Liver (tissue), 3 donors: ENCODE results near the gene YIPF4.

Source experiments
- GABPA ChIP-seq, 2 donors: IDR thresholded peaks in 1 of 2; conservative IDR thresholded peaks in 1 of 2; 2 replicates each; pipeline ENCODE4 v1.6.1; 2016; ENCODE audit warnings: antibody characterized with exemption in 2 of 2, mild to moderate bottlenecking in 1 of 2, moderate library complexity in 1 of 2
- HNF4A ChIP-seq, 2 donors: conservative IDR thresholded peaks; 2 replicates each; pipeline ENCODE4 v1.6.1; 2016; ENCODE audit warnings: antibody characterized with exemption in 2 of 2, mild to moderate bottlenecking in 2 of 2
- RAD21 ChIP-seq, 2 donors: IDR thresholded peaks; 2 replicates each; pipeline ENCODE4 v1.6.1; 2016; ENCODE audit warnings: antibody characterized with exemption in 2 of 2, mild to moderate bottlenecking in 2 of 2
- SP1 ChIP-seq: IDR thresholded peaks from 2 replicates; pipeline ENCODE4 v1.6.1; 2018; ENCODE audit warnings: antibody characterized with exemption, mild to moderate bottlenecking
- YY1 ChIP-seq: IDR thresholded peaks from 2 replicates; pipeline ENCODE4 v1.6.1; 2016; ENCODE audit warnings: antibody characterized with exemption, mild to moderate bottlenecking
- TF ChIP-seq, protein P1 (sequence below): fragments of 150-350 bp; IDR thresholded peaks from 2 replicates; pipeline ENCODE4 v1.5.1; 2017; ENCODE audit warnings: improper control_type of control experiment, low read depth, low read length; ENCODE audit not compliant: missing input control
- TF ChIP-seq, protein P2 (sequence below): IDR thresholded peaks from 2 replicates; pipeline ENCODE4 v1.6.1; 2016; ENCODE audit warnings: antibody characterized with exemption
- TF ChIP-seq, protein P3 (sequence below): IDR thresholded peaks from 2 replicates; pipeline ENCODE4 v1.6.1; 2016; ENCODE audit warnings: antibody characterized with exemption, mild to moderate bottlenecking
- TF ChIP-seq, protein P4 (sequence below): IDR thresholded peaks from 2 replicates; pipeline ENCODE4 v1.6.1; 2016; ENCODE audit warnings: antibody characterized with exemption
- donor health status: healthy.
- donor health status: healthy.

DNA sequence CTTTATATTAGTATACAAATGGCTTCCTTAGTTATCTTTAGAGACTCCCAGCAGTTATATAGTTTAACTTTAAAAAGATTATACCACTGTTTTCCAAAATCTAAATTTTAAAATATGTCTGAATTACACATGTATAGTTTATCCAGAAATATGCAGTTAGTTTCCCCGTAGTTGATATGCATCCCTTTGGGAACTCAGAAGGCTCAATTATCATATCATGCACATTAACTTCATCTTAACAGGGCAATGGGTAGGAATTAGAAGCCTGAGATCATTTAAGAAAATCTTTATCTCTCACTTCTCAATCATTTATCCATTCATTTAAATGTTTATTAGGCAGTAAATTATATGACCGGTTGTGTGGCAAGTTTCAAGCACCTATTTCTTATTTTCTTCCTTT, 40.2 kb upstream of the YIPF4 start:
- TF ChIP-seq, protein P1, sequence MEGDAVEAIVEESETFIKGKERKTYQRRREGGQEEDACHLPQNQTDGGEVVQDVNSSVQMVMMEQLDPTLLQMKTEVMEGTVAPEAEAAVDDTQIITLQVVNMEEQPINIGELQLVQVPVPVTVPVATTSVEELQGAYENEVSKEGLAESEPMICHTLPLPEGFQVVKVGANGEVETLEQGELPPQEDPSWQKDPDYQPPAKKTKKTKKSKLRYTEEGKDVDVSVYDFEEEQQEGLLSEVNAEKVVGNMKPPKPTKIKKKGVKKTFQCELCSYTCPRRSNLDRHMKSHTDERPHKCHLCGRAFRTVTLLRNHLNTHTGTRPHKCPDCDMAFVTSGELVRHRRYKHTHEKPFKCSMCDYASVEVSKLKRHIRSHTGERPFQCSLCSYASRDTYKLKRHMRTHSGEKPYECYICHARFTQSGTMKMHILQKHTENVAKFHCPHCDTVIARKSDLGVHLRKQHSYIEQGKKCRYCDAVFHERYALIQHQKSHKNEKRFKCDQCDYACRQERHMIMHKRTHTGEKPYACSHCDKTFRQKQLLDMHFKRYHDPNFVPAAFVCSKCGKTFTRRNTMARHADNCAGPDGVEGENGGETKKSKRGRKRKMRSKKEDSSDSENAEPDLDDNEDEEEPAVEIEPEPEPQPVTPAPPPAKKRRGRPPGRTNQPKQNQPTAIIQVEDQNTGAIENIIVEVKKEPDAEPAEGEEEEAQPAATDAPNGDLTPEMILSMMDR = no peak
- no peak for TF ChIP-seq RAD21 (IDR thresholded peaks at IDR 0.05)
- TF ChIP-seq HNF4A (conservative IDR thresholded peaks at IDR 0.05) = no peak
- TF ChIP-seq, protein P2, sequence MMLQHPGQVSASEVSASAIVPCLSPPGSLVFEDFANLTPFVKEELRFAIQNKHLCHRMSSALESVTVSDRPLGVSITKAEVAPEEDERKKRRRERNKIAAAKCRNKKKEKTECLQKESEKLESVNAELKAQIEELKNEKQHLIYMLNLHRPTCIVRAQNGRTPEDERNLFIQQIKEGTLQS = no peak
- TF ChIP-seq SP1 = no peak
- no peak for TF ChIP-seq GABPA (IDR thresholded peaks at IDR 0.05 in 1 of 2, conservative IDR thresholded peaks at IDR 0.05 in 1 of 2)
- TF ChIP-seq, protein P3, sequence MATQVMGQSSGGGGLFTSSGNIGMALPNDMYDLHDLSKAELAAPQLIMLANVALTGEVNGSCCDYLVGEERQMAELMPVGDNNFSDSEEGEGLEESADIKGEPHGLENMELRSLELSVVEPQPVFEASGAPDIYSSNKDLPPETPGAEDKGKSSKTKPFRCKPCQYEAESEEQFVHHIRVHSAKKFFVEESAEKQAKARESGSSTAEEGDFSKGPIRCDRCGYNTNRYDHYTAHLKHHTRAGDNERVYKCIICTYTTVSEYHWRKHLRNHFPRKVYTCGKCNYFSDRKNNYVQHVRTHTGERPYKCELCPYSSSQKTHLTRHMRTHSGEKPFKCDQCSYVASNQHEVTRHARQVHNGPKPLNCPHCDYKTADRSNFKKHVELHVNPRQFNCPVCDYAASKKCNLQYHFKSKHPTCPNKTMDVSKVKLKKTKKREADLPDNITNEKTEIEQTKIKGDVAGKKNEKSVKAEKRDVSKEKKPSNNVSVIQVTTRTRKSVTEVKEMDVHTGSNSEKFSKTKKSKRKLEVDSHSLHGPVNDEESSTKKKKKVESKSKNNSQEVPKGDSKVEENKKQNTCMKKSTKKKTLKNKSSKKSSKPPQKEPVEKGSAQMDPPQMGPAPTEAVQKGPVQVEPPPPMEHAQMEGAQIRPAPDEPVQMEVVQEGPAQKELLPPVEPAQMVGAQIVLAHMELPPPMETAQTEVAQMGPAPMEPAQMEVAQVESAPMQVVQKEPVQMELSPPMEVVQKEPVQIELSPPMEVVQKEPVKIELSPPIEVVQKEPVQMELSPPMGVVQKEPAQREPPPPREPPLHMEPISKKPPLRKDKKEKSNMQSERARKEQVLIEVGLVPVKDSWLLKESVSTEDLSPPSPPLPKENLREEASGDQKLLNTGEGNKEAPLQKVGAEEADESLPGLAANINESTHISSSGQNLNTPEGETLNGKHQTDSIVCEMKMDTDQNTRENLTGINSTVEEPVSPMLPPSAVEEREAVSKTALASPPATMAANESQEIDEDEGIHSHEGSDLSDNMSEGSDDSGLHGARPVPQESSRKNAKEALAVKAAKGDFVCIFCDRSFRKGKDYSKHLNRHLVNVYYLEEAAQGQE = no peak
- TF ChIP-seq YY1 = no peak
- TF ChIP-seq, protein P4, sequence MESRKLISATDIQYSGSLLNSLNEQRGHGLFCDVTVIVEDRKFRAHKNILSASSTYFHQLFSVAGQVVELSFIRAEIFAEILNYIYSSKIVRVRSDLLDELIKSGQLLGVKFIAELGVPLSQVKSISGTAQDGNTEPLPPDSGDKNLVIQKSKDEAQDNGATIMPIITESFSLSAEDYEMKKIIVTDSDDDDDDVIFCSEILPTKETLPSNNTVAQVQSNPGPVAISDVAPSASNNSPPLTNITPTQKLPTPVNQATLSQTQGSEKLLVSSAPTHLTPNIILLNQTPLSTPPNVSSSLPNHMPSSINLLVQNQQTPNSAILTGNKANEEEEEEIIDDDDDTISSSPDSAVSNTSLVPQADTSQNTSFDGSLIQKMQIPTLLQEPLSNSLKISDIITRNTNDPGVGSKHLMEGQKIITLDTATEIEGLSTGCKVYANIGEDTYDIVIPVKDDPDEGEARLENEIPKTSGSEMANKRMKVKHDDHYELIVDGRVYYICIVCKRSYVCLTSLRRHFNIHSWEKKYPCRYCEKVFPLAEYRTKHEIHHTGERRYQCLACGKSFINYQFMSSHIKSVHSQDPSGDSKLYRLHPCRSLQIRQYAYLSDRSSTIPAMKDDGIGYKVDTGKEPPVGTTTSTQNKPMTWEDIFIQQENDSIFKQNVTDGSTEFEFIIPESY = no peak
